GM21367 (cell line): ENCODE measurements around the gene MACROD1.

Source experiments
- ATAC-seq: cut with Tn5 transposase; IDR thresholded peaks from one replicate; pipeline ENCODE4 v1.9.1; 2021; ENCODE audit not compliant: unreplicated experiment

MACROD1 gene

GRCh38 chr11:64131683-64132190 is 34.2 kb downstream of the MACROD1 start:
- ATAC-seq, result no peak

GRCh38 chr11:64130618-64131017 is 35.3 kb downstream of the MACROD1 start:
- ATAC-seq, result no peak

- no peak for ATAC-seq
These were observed 36.5 kb downstream of the MACROD1 start for GRCh38 chr11:64129403-64129802.

GRCh38 chr11:64128255-64129006 is 37.5 kb downstream of the MACROD1 start:
- ATAC-seq, result no peak

- ATAC-seq, result no peak
These were observed 38.4 kb downstream of the MACROD1 start for GRCh38 chr11:64127267-64128072.

- no peak for ATAC-seq
These were observed 39.1 kb downstream of the MACROD1 start for GRCh38 chr11:64126796-64127195.

GRCh38 chr11:64126371-64126770 is 39.5 kb downstream of the MACROD1 start:
- no peak for ATAC-seq

- no peak for ATAC-seq
These were observed 40.2 kb downstream of the MACROD1 start for GRCh38 chr11:64125676-64126075.

- ATAC-seq, result no peak
These were observed 41.8 kb downstream of the MACROD1 start for GRCh38 chr11:64124147-64124546.

- ATAC-seq, result no peak
These were observed 42.2 kb downstream of the MACROD1 start for GRCh38 chr11:64123679-64124078.

- no peak for ATAC-seq
These were observed 43.2 kb downstream of the MACROD1 start for GRCh38 chr11:64122411-64123410.

GRCh38 chr11:64121663-64122410 is 44.1 kb downstream of the MACROD1 start:
- no peak for ATAC-seq

- ATAC-seq, result no peak
These were observed 44.9 kb downstream of the MACROD1 start for GRCh38 chr11:64120951-64121569.

GRCh38 chr11:64119700-64120099 is 46.2 kb downstream of the MACROD1 start:
- no peak for ATAC-seq

GRCh38 chr11:64118876-64119665 is 46.8 kb downstream of the MACROD1 start:
- no peak for ATAC-seq

- ATAC-seq, result no peak
These were observed 48.0 kb downstream of the MACROD1 start for GRCh38 chr11:64117763-64118459.

GRCh38 chr11:64115531-64116522 is 50.1 kb downstream of the MACROD1 start:
- no peak for ATAC-seq
